Left cardiac atrium (tissue), 4 donors: ENCODE data around the gene ATP9B. TPM values are rescaled to one million over a fixed set of nuclear protein-coding genes. Genes with fewer than 3 reads are reported as not detected.
"Not testable (repeated sequence)": the region's sequence is repeated elsewhere in the genome, so short reads cannot be mapped to it uniquely, and the experiment has no call there.

Experiments
- ATAC-seq, 2 donors: fragments of 200-7000 bp; cut with Tn5 transposase; one replicate each; pipeline ENCODE4 v1.9.1; 2020; ENCODE audit warnings: mild to moderate bottlenecking in 2 of 2, moderate library complexity in 2 of 2
- DNase-seq: peaks from one replicate; pipeline ENCODE4 v3.0.0-alpha.2; 2020
- intact Hi-C, 2 donors: fragments of 100-400 bp; cut with DNase I; formaldehyde crosslinking; loops; one replicate each; pipeline versions ENCODE4 v1.14.1 to v1.15.1; 2022 to 2023
- total RNA-seq, 2 donors: library from RNA; stranded (reverse); fragmentation: NEBNext Ultra II Directional; extraction: Animal tissue kit (Norgen Biotek cat#: 25700); gene quantifications; one replicate each; pipeline ENCODE4 v1.2.1, GENCODE V29; 2021
- donor health status: DM: no; HTN: yes; CAD: no.
- donor health status: DM: no; HTN: yes; CAD: no; lungs with severe emphysema.
- donor health status: DM: yes; HTN: yes; CAD: no.
- donor health status: Dilated cardiomyopathy.

ATP9B gene
- total RNA-seq, 2 donors from 2014 or later: 13.5 to 19.4 TPM

- peak; percentile 35 to 70 for ATAC-seq
- intact Hi-C loops: no loop called here
Observed at GRCh38 chr18:79257480-79257879, 188.3 kb downstream of the ATP9B start.

GRCh38 chr18:79258447-79258846, 189.3 kb downstream of the ATP9B start:
- DNase-seq (no peak), ATAC-seq (peak; percentile 79 to 81)
- intact Hi-C loops: no loop called here

More at GRCh38 chr18:79257480-79257879, 188.3 kb downstream of the ATP9B start:
- no peak for DNase-seq

DNA sequence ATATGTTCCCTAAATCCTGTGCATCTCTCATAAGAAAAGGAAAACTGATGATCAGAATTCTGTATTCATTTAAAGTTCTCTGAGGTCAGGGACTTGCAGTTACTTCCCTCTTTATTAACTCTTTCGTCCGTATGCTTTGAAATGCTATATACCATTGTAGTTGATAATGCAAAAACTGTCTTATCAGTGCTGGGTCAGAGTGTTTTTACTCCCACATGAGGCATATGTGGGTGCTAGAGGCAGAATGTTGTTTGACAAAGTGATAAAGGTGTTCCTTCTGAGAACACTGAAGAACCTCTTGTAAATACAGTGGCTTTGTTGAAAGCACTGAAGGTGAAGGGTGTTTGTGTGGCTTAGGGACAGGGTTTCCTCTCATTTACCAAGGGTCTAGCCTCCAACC, 190.0 kb downstream of the ATP9B start:
- DNase-seq (no peak), ATAC-seq (no peak)
- intact Hi-C loops: no loop called here

DNA sequence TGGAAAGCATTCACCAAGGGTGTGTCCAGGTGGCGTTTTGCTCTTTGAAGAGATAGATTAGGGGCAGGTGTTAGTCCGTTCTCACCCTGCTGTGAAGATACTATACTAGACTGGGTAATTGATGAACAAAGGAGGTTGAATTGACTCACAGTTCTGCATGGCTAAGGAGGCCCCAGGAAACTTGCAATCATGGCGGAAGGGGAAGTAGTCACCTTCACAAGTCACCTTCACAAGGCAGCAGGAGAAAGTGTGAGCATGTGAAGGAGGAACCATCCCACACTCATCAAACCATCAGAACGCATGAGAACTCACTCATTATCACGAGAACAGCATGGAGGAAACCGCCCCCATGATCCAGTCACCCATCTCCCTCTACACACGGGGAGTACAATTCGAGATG, 190.8 kb downstream of the ATP9B start:
- DNase-seq (no peak), ATAC-seq (no peak)
- intact Hi-C loops: no loop called here

GRCh38 chr18:79260510-79260909, 191.3 kb downstream of the ATP9B start:
- intact Hi-C loops: no loop called here
- no peak for ATAC-seq
- DNase-seq: no peak

- ATAC-seq, DNase-seq, intact Hi-C loops: not testable (repeated sequence)
Observed at GRCh38 chr18:79265068-79265467, 195.9 kb downstream of the ATP9B start.

GRCh38 chr18:79271812-79272211, 202.6 kb downstream of the ATP9B start:
- DNase-seq, intact Hi-C loops, ATAC-seq: not testable (repeated sequence)

- DNase-seq (no peak), ATAC-seq (no peak)
- intact Hi-C loops: no loop called here
Observed at GRCh38 chr18:79272916-79273315, 203.7 kb downstream of the ATP9B start.

DNA sequence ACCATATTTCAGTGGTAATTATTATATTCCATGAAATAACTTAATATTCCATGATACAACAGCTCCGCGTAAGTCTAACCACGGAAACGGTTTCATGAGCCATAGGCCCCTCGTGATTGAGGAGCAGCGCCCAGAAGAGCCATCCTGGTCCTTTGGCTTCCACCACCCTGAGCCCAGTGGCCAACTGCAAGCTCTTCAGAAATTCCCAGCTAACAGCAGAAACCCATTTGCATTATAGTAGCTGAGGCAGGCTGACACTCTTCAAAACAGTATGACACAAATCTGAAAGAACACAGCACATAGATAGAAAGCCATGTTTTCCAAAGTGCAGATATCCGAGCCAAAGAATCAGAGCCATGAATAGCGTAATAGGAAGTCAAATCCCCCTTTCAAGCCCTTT, 205.6 kb downstream of the ATP9B start:
- no peak for DNase-seq
- intact Hi-C loops: no loop called here
- ATAC-seq: no peak

GRCh38 chr18:79275461-79275860, 206.3 kb downstream of the ATP9B start:
- intact Hi-C loops: no loop called here
- DNase-seq (no peak), ATAC-seq (no peak)

GRCh38 chr18:79275992-79276391, 206.8 kb downstream of the ATP9B start:
- intact Hi-C loops: no loop called here
- no peak for ATAC-seq
- no peak for DNase-seq

GRCh38 chr18:79278896-79279295, 209.7 kb downstream of the ATP9B start:
- DNase-seq (no peak), ATAC-seq (no peak)
- intact Hi-C loops: no loop called here

DNA sequence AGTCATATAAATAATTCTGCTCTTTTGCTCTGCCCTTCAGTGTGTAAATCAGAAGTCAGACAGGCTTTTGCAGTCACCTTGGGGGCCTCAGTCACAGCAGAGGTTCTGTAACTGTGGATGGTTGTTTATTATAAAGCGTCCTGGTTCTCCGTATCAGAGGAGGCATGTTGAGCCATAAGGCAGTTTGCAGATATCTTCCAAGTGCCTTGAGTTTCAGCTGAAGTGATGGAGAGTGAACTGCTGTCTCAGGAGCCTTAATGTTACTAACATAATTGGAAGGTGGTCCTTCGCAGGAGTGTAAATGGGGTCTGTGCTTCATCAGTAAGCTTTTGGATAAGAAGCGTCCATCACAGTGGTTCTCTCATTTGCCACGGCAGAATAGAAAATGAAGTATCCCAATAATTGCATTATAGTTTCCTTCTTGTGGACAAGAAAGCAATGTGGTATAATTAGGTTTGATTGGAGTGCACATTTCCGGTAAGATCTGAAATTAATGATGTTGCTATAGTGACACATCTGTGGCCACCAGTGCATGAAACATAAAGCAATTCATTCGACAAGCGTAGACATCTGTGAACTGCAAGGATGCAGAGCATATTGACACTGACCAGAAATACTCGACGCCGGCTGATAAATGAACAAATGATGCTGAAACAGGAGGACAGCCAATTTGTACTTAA, 214.1 kb downstream of the ATP9B start:
- intact Hi-C loops: no loop called here
- no peak for DNase-seq
- no peak for ATAC-seq

DNA sequence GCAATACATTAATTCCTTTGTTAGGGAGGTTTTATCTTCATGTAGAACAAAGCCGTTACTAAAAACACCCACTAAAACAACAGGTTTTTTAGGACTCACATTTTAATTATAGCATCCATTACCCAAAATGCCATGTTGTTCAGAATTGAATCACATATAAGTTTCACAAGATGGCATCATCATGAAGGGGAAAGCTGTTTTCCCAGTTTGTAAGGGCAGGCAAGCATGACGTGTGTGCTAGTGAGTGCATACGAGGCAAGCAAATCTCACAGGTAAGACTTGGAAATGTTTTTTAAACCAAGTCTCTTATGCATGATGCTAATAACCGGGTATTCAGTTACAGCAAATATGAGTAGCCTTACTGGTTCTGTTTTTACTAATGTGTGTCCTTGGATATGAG, 214.7 kb downstream of the ATP9B start:
- intact Hi-C loops: no loop called here
- no peak for ATAC-seq
- DNase-seq: no peak

DNA sequence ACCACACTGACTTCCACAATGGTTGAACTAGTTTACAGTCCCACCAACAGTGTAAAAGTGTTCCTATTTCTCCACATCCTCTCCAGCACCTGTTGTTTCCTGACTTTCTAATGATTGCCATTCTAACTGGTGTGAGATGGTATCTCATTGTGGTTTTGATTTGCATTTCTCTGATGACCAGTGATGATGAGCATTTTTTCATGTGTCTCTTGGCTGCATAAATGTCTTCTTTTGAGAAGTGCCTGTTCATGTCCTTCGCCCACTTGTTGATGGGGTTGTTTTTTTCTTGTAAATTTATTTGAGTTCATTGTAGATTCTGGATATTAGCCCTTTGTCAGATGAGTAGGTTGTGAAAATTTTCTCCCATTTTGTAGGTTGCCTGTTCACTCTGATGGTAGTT, 216.0 kb downstream of the ATP9B start:
- DNase-seq, intact Hi-C loops, ATAC-seq: not testable (repeated sequence)

GRCh38 chr18:79290409-79290808, 221.2 kb downstream of the ATP9B start:
- intact Hi-C loops, ATAC-seq, DNase-seq: not testable (repeated sequence)

DNA sequence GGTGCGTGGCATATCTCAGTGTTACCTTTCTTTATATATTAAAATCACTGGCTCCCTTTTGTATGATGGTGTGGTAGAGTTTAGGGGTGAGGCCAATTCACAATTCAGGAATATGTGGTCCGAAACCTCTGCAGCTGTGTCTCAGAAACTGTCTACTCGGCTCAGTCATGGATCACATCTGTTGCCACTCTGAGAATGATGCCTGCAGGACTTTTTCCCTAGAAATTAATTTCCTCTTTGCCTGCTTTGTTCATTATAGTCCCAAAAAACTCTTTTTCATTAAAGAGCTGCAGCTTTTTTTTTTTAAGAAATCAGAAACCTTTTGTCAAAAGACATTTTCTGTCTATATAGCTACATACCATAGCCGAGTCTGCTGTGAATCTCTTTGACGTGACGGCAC, 221.7 kb downstream of the ATP9B start:
- ATAC-seq: no peak
- intact Hi-C loops: no loop called here
- DNase-seq: no peak

- DNase-seq: no peak
- intact Hi-C loops: no loop called here
- ATAC-seq: no peak
Observed at GRCh38 chr18:79294235-79294634, 225.0 kb downstream of the ATP9B start.

- ATAC-seq (no peak), DNase-seq (no peak)
- intact Hi-C loops: no loop called here
Observed at GRCh38 chr18:79299272-79299671, 230.1 kb downstream of the ATP9B start.

DNA sequence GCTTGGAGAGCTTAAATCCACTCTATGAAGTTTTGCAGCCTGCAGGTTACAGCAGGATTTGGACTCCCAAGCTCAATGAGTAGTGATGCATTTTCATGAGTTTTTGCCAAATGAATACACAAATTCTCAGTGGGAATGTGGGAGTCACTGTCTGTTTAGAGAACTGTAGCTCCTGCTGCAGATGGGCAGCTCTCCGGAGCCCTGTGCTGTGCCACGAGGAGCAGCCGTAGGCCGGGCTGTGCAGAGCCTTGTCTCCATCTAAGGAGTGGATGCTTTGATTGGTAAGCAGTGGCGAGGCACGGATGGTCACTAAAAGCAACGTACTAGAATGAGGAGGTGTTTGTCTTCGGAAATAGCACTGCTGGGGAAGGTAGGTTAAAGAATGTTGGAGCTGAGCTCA, 230.5 kb downstream of the ATP9B start:
- ATAC-seq: no peak

DNA sequence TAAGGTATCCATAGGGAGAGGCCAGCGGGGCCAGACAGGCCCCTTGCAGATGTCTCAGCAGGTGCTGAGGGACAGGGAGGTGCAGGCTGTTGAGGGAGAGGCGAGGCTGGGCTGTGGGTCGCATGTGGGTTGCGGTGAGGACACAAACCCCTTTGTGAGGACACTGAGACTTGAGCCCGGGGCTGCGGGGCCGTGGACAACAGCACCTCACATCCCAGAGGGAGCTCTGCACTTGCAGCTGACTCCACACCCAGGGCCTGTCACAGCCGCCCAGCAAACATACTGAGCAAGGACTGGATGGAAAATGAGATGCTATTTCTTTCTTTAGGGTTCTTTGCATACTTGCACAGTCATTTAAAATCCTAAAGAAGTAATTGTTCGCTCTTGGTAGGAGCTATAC, 231.2 kb downstream of the ATP9B start:
- DNase-seq (no peak), ATAC-seq (no peak)
- intact Hi-C loops: no loop called here

More for the DNA sequence above, 230.5 kb downstream of the ATP9B start:
- intact Hi-C loops: no loop called here
- DNase-seq: no peak
